ENCODE measurements around the gene TPRG1.

TPRG1 gene

DNA sequence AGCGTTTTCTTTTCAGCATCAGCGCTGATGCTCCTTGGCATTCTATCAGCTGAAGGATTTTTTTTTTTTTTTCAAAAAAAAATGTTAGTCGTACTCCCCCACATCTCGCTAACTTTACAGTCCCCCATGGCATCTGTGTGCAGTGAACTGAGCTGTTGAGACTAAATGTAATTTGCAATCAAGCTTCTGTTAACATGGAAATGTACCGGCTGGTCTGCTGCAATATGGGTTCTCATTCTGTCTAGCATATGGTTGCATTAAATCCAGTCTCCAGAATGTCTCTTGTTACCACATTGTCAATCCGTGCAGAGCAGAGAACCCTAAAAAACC, 32.2 kb upstream of the TPRG1 start:
- no peaks in the 10 kb centered on the region for H4K20me1 ChIP-seq (ENCODE audit: control insufficient read depth, insufficient read depth, low read depth, low read length)

DNA sequence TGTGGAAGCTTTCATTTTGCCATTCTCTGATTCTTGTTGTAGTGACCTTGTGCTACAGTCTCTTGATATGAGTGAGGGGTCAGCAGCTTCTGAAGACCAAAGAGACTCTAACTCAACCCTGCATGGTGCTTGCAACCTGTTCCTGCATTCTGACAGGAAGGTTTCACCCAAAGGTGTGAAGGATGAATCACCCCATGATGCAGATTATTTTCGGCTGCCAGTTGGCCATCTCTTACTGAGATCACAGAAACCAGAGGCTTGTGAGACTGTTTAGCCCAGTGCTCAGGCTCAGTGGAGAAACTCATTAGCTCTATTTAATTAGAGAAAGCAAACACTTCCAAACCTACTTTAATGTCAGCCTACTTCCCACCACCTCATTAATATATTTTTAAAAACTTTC, 29.2 kb upstream of the TPRG1 start:
- H3K4me1 ChIP-seq (ENCODE audit: control insufficient read depth, low read length) = peaks cover 11% of the 10 kb centered on the region
- peaks cover 11% of the 10 kb centered on the region for H3K27me3 ChIP-seq (ENCODE audit: control insufficient read depth, low read length)
- H3K27ac ChIP-seq (ENCODE audit: low read depth, low read length) = no peak overlapping the region
- H3K36me3 ChIP-seq (ENCODE audit: control insufficient read depth, low read length) = no peaks in the 10 kb centered on the region
- H3K79me2 ChIP-seq (ENCODE audit: control insufficient read depth, low read length) = no peaks in the 10 kb centered on the region
- no peaks in the 10 kb centered on the region for H3K9me2 ChIP-seq (replicated peaks; ENCODE audit: control insufficient read depth, low read length)
- H3K9me3 ChIP-seq (ENCODE audit: control insufficient read depth, insufficient read depth, low read length) = no peaks in the 10 kb centered on the region
- H4K20me1 ChIP-seq (ENCODE audit: control insufficient read depth, insufficient read depth, low read depth, low read length) = no peaks in the 10 kb centered on the region
- no peak overlapping the region for H3K4me3 ChIP-seq (ENCODE audit: low read length)
- no peaks in the 10 kb centered on the region for H3F3A ChIP-seq (ENCODE audit: control insufficient read depth, insufficient read depth)
- H3K4me2 ChIP-seq (ENCODE audit: low read length) = no peak overlapping the region
- TF ChIP-seq, protein P1, sequence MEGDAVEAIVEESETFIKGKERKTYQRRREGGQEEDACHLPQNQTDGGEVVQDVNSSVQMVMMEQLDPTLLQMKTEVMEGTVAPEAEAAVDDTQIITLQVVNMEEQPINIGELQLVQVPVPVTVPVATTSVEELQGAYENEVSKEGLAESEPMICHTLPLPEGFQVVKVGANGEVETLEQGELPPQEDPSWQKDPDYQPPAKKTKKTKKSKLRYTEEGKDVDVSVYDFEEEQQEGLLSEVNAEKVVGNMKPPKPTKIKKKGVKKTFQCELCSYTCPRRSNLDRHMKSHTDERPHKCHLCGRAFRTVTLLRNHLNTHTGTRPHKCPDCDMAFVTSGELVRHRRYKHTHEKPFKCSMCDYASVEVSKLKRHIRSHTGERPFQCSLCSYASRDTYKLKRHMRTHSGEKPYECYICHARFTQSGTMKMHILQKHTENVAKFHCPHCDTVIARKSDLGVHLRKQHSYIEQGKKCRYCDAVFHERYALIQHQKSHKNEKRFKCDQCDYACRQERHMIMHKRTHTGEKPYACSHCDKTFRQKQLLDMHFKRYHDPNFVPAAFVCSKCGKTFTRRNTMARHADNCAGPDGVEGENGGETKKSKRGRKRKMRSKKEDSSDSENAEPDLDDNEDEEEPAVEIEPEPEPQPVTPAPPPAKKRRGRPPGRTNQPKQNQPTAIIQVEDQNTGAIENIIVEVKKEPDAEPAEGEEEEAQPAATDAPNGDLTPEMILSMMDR (IDR thresholded peaks at IDR 0.05; ENCODE audit: low read depth, low read length, poor library complexity, severe bottlenecking) = no peak
- no peak for TF ChIP-seq EZH2phosphoT487 (IDR thresholded peaks at IDR 0.05; ENCODE audit: borderline replicate concordance, low read length)

More for the DNA sequence above, 32.2 kb upstream of the TPRG1 start:
- H3K4me1 ChIP-seq (ENCODE audit: control insufficient read depth, low read length) = peaks cover 11% of the 10 kb centered on the region
- H3K9me2 ChIP-seq (replicated peaks; ENCODE audit: control insufficient read depth, low read length) = no peaks in the 10 kb centered on the region
- H3K4me3 ChIP-seq (ENCODE audit: low read length) = no peak overlapping the region
- H3K36me3 ChIP-seq (ENCODE audit: control insufficient read depth, low read length) = no peaks in the 10 kb centered on the region
- H3F3A ChIP-seq (ENCODE audit: control insufficient read depth, insufficient read depth) = no peaks in the 10 kb centered on the region
- no peaks in the 10 kb centered on the region for H3K9me3 ChIP-seq (ENCODE audit: control insufficient read depth, insufficient read depth, low read length)
- H3K27me3 ChIP-seq (ENCODE audit: control insufficient read depth, low read length) = peaks cover 10% of the 10 kb centered on the region
- no peak for TF ChIP-seq EZH2phosphoT487 (IDR thresholded peaks at IDR 0.05; ENCODE audit: borderline replicate concordance, low read length)
- TF ChIP-seq, protein P1 (IDR thresholded peaks at IDR 0.05; ENCODE audit: low read depth, low read length, poor library complexity, severe bottlenecking) = no peak
- H3K79me2 ChIP-seq (ENCODE audit: control insufficient read depth, low read length) = no peaks in the 10 kb centered on the region
- H3K4me2 ChIP-seq (ENCODE audit: low read length) = no peak overlapping the region
- H3K27ac ChIP-seq (ENCODE audit: low read depth, low read length) = no peak overlapping the region

DNA sequence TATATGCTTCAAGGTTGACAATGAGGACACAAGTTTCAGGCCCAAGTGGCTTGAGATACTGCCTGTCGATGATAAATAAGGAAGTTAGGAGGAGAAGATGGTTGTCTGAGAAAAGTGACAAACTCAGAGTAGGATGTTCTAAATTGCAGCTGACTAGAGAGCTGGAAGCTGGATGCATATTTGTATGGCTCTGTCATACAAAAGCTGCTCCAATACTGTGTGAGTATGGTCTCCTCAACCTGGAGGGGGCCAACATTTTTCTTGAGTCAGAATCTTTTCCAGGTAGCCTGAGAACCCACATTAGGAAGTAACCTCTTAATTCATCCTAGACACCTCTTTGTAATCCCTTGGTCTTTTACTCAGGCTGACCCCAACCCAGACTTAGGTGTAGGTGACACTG, 28.4 kb upstream of the TPRG1 start:
- Histone ChIP-seq H3K4me2 (ENCODE audit: low read length) (no peak overlapping the region), H3K27me3 (ENCODE audit: control insufficient read depth, low read length) (peaks cover 11% of the 10 kb centered on the region), H3F3A (ENCODE audit: control insufficient read depth, insufficient read depth) (no peaks in the 10 kb centered on the region), H3K36me3 (ENCODE audit: control insufficient read depth, low read length) (no peaks in the 10 kb centered on the region), H3K27ac (ENCODE audit: low read depth, low read length) (no peak overlapping the region), H4K20me1 (ENCODE audit: control insufficient read depth, insufficient read depth, low read depth, low read length) (no peaks in the 10 kb centered on the region), H3K79me2 (ENCODE audit: control insufficient read depth, low read length) (no peaks in the 10 kb centered on the region), H3K4me3 (ENCODE audit: low read length) (no peak overlapping the region), H3K9me2 (replicated peaks; ENCODE audit: control insufficient read depth, low read length) (no peaks in the 10 kb centered on the region), H3K4me1 (ENCODE audit: control insufficient read depth, low read length) (peaks cover 15% of the 10 kb centered on the region), H3K9me3 (ENCODE audit: control insufficient read depth, insufficient read depth, low read length) (no peaks in the 10 kb centered on the region)
- TF ChIP-seq EZH2phosphoT487 (IDR thresholded peaks at IDR 0.05; ENCODE audit: borderline replicate concordance, low read length) = no peak
- TF ChIP-seq, protein P1 (IDR thresholded peaks at IDR 0.05; ENCODE audit: low read depth, low read length, poor library complexity, severe bottlenecking) = no peak

DNA sequence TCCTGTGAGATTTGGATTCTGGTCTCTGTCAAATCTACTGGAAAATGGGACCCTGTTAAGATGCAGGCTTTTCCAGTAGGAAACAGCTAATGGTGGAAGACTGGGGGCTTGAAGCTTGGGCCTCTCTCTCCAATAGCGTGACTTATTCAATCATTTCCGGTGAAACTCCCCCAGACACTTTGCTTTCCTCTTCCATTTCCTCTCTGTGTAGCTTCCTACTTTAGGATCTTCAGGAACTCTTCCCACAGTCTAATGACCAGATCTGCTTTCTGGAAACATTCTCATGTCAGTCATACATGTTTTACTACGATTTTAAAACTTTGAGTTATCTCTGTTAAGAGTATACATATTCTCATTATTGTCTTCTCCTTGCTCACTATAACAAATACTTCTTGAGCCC, 28.0 kb upstream of the TPRG1 start:
- Histone ChIP-seq H3K4me3 (ENCODE audit: low read length) (no peak overlapping the region), H3K4me1 (ENCODE audit: control insufficient read depth, low read length) (peaks cover 15% of the 10 kb centered on the region), H3K27ac (ENCODE audit: low read depth, low read length) (no peak overlapping the region), H3K27me3 (ENCODE audit: control insufficient read depth, low read length) (peaks cover 7% of the 10 kb centered on the region), H3K9me2 (replicated peaks; ENCODE audit: control insufficient read depth, low read length) (no peaks in the 10 kb centered on the region), H4K20me1 (ENCODE audit: control insufficient read depth, insufficient read depth, low read depth, low read length) (no peaks in the 10 kb centered on the region), H3F3A (ENCODE audit: control insufficient read depth, insufficient read depth) (no peaks in the 10 kb centered on the region), H3K36me3 (ENCODE audit: control insufficient read depth, low read length) (no peaks in the 10 kb centered on the region), H3K9me3 (ENCODE audit: control insufficient read depth, insufficient read depth, low read length) (no peaks in the 10 kb centered on the region), H3K79me2 (ENCODE audit: control insufficient read depth, low read length) (no peaks in the 10 kb centered on the region), H3K4me2 (ENCODE audit: low read length) (no peak overlapping the region)
- TF ChIP-seq, protein P1 (IDR thresholded peaks at IDR 0.05; ENCODE audit: low read depth, low read length, poor library complexity, severe bottlenecking) = no peak
- no peak for TF ChIP-seq EZH2phosphoT487 (IDR thresholded peaks at IDR 0.05; ENCODE audit: borderline replicate concordance, low read length)

All from DOHH2 (cell line).